ENCODE measurements around the gene B3GAT1. TPM values are rescaled to one million over a fixed set of nuclear protein-coding genes. Genes with fewer than 3 reads are reported as not detected.

The B3GAT1 gene
- total RNA-seq, 1 experiment from 2014 or later = 0.35 TPM

GRCh38 chr11:134398644-134399292 lies 13.3 kb downstream of the B3GAT1 start:
- Mint-ChIP-seq H3K36me3 (ENCODE audit: insufficient read depth, unreplicated experiment) (no peaks in the 10 kb centered on the region), H3K27ac (ENCODE audit: unreplicated experiment) (no peak overlapping the region), H3K4me3 (ENCODE audit: low read depth, unreplicated experiment) (no peak overlapping the region), H3K9me3 (ENCODE audit: low read depth, unreplicated experiment) (no peaks in the 10 kb centered on the region), H3K27me3 (ENCODE audit: unreplicated experiment) (peaks cover 54% of the 10 kb centered on the region), H3K4me1 (ENCODE audit: low read depth, unreplicated experiment) (no peaks in the 10 kb centered on the region)
- no peak for TF ChIP-seq CTCF (IDR thresholded peaks at IDR 0.05; ENCODE audit: unreplicated experiment)
- CTCF ChIA-PET = no interaction called here
- no peak for DNase-seq
- intact Hi-C loops (cut with micrococcal nuclease; ENCODE audit: unreplicated experiment) = no loop called here
- no TSS peak for BruUV-seq (replicated peaks)

DNA sequence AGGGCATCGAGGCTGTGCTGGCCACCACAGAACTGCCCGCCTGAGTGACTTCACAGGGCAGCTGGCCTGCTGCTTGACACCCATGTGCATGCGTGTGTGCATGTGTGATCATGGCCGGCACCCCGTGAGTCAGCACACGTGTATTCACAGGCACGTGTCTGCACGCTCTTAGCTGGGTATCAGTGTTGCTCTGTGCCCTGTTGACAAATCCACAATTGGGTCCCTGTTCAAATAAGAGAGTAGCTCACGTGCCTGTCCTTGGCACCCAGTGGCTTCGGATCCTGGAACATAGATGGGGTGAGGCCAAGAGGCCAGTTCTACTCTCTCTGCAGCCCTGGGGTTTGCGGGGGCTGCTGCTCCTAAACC lies 14.0 kb downstream of the B3GAT1 start:
- H3K9me3 Mint-ChIP-seq (ENCODE audit: low read depth, unreplicated experiment) = no peaks in the 10 kb centered on the region
- intact Hi-C loops (cut with micrococcal nuclease; ENCODE audit: unreplicated experiment) = no loop called here
- no peak overlapping the region for H3K4me3 Mint-ChIP-seq (ENCODE audit: low read depth, unreplicated experiment)
- DNase-seq = no peak
- H3K36me3 Mint-ChIP-seq (ENCODE audit: insufficient read depth, unreplicated experiment) = no peaks in the 10 kb centered on the region
- no peaks in the 10 kb centered on the region for H3K4me1 Mint-ChIP-seq (ENCODE audit: low read depth, unreplicated experiment)
- H3K27me3 Mint-ChIP-seq (ENCODE audit: unreplicated experiment) = peaks cover 61% of the 10 kb centered on the region
- BruUV-seq (replicated peaks) = no TSS peak
- TF ChIP-seq CTCF (IDR thresholded peaks at IDR 0.05; ENCODE audit: unreplicated experiment) = no peak
- H3K27ac Mint-ChIP-seq (ENCODE audit: unreplicated experiment) = no peak overlapping the region
- CTCF ChIA-PET = no interaction called here

DNA sequence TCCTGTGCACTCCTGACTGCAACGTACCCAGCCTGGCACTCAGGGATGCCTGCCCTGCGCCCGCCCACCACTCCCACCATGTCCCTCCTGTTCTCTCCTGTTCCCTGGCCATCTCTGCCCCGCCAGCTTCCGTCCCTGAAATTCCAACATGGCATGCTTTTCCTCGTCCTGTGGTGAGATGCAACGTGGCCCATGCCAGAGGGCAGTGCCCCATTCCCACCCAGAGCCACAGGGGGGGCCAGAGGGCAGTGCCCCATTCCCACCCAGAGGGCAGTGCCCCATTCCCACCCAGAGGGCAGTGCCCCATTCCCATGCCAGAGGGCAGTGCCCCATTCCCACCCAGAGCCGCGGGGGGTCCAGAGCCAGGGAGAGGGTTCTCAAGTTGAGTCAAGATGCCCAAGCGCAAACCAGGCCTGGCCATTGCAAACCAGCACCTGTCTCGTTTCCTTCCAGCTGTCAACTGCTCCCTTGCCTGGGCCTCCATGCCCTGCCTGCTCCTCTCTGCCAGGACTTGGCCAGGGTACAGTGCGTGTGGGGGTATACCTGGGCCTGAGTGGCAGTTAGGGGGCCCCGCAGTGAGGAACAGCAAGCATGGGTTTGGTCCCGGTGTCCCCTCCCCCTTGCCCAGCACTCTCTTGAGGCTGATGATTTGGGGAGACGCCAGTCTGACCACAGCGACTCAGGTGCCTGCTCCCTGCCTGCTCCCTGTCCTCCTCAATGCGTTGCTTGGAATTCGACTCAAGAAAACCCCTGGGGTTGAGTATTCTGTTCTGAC lies 14.6 kb downstream of the B3GAT1 start:
- Mint-ChIP-seq H3K4me1 (ENCODE audit: low read depth, unreplicated experiment) (no peaks in the 10 kb centered on the region), H3K36me3 (ENCODE audit: insufficient read depth, unreplicated experiment) (no peaks in the 10 kb centered on the region), H3K4me3 (ENCODE audit: low read depth, unreplicated experiment) (no peak overlapping the region), H3K27me3 (ENCODE audit: unreplicated experiment) (peaks cover 66% of the 10 kb centered on the region), H3K9me3 (ENCODE audit: low read depth, unreplicated experiment) (no peaks in the 10 kb centered on the region), H3K27ac (ENCODE audit: unreplicated experiment) (no peak overlapping the region)
- intact Hi-C loops (cut with micrococcal nuclease; ENCODE audit: unreplicated experiment) = no loop called here
- no peak for DNase-seq
- CTCF ChIA-PET = no interaction called here
- TF ChIP-seq CTCF (IDR thresholded peaks at IDR 0.05; ENCODE audit: unreplicated experiment) = no peak
- no TSS peak for BruUV-seq (replicated peaks)

DNA sequence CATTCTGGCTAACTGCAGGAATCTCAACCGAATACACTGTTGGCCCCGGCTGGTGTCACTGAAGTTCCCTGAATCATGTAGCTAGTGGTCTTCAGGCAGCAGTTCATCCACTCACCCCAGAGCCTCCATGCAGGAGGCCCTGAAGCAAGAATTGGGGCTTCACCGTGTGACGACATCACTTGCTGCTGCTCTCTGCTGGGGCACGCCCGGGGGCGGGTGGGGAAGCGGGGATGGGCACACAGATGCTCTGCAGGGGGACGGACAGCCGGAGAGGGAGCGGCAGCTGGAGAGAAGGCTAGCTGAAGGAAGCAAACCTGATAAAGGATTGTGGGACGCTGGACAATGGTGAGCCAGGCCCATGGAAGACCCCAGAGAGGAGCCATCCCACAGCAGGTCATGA lies 17.0 kb downstream of the B3GAT1 start:
- no peak overlapping the region for H3K27ac Mint-ChIP-seq (ENCODE audit: unreplicated experiment)
- H3K4me1 Mint-ChIP-seq (ENCODE audit: low read depth, unreplicated experiment) = no peaks in the 10 kb centered on the region
- intact Hi-C loops (cut with micrococcal nuclease; ENCODE audit: unreplicated experiment) = no loop called here
- no peaks in the 10 kb centered on the region for H3K9me3 Mint-ChIP-seq (ENCODE audit: low read depth, unreplicated experiment)
- TF ChIP-seq CTCF (IDR thresholded peaks at IDR 0.05; ENCODE audit: unreplicated experiment) = no peak
- CTCF ChIA-PET = interaction anchor here (0.5 kb wide), 1 partner anchor 261 kb away, joined by 3 read pairs; no protein-coding TSS in a partner anchor
- H3K27me3 Mint-ChIP-seq (ENCODE audit: unreplicated experiment) = peaks cover 70% of the 10 kb centered on the region
- DNase-seq = no peak
- BruUV-seq (replicated peaks) = no TSS peak
- H3K4me3 Mint-ChIP-seq (ENCODE audit: low read depth, unreplicated experiment) = no peak overlapping the region
- H3K36me3 Mint-ChIP-seq (ENCODE audit: insufficient read depth, unreplicated experiment) = no peaks in the 10 kb centered on the region
